Central memory CD8-positive, alpha-beta T cell (primary cell): ENCODE measurements around the gene OARD1.
"Not testable (repeated sequence)": the region's sequence is repeated elsewhere in the genome, so short reads cannot be mapped to it uniquely, and the experiment has no call there.

Experiments used
- ATAC-seq: fragments of 150-1000 bp; cut with Tn5 transposase; replicated peaks from 2 replicates; pipeline ENCODE4 v1.10.0; 2022; ENCODE audit warnings: mild to moderate bottlenecking, moderate FRiP score, moderate number of reproducible peaks; ENCODE audit not compliant: poor library complexity, severe bottlenecking; ENCODE audit errors: extremely low read depth
- DNase-seq, 2 donors: peaks; one replicate each; pipeline ENCODE4 v3.0.0; 2021; ENCODE audit warnings: low spot score in 2 of 2
- H3K27ac Mint-ChIP-seq: one replicate; pipeline ENCODE4 v1.8.0; 2022; ENCODE audit warnings: low read depth, mild to moderate bottlenecking, moderate library complexity, mixed read lengths
- H3K27me3 Mint-ChIP-seq: one replicate; pipeline ENCODE4 v1.8.0; 2022; ENCODE audit warnings: mixed read lengths
- H3K36me3 Mint-ChIP-seq: one replicate; pipeline ENCODE4 v1.8.0; 2022; ENCODE audit warnings: mild to moderate bottlenecking, moderate library complexity, mixed read lengths; ENCODE audit not compliant: insufficient read depth
- H3K4me1 Mint-ChIP-seq: one replicate; pipeline ENCODE4 v1.8.0; 2022; ENCODE audit warnings: mixed read lengths
- H3K4me3 Mint-ChIP-seq: one replicate; pipeline ENCODE4 v1.8.0; 2022; ENCODE audit warnings: mild to moderate bottlenecking, moderate library complexity, mixed read lengths
- H3K9me3 Mint-ChIP-seq: one replicate; pipeline ENCODE4 v1.8.0; 2022; ENCODE audit warnings: mixed read lengths

Gene OARD1

GRCh38 chr6:41023114-41023513, 49.0 kb downstream of the OARD1 start:
- Mint-ChIP-seq H3K36me3 (peaks cover 2% of the 10 kb centered on the region), H3K4me3 (no peak overlapping the region), H3K27ac (no peak overlapping the region), H3K4me1 (peaks cover 17% of the 10 kb centered on the region), H3K9me3 (no peaks in the 10 kb centered on the region), H3K27me3 (peaks cover 12% of the 10 kb centered on the region)
- DNase-seq (no peak), ATAC-seq (no peak)

DNA sequence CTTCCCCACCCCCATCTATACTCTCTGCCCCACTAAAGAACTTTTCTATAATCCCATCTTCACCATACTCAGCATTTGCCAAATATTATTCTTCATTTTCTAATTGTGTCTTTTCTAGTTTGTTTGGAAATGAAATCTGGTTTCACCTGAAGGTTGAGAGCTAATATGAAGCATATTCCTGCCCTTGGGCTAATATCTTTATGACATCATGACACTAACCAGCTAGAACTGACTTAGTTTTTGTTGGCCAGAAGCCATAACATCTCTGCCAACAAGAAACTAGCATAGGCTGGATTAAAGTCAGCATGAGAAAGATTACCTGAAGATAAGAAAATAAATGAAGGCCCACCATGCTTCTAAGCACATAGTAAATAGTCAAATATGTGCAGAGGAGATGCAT, 49.9 kb downstream of the OARD1 start:
- peaks cover 9% of the 10 kb centered on the region for H3K4me1 Mint-ChIP-seq
- H3K27ac Mint-ChIP-seq, result no peak overlapping the region
- DNase-seq (no peak), ATAC-seq (no peak)
- no peaks in the 10 kb centered on the region for H3K36me3 Mint-ChIP-seq
- H3K27me3 Mint-ChIP-seq, result peaks cover 19% of the 10 kb centered on the region
- H3K4me3 Mint-ChIP-seq, result no peak overlapping the region
- H3K9me3 Mint-ChIP-seq, result no peaks in the 10 kb centered on the region

DNA sequence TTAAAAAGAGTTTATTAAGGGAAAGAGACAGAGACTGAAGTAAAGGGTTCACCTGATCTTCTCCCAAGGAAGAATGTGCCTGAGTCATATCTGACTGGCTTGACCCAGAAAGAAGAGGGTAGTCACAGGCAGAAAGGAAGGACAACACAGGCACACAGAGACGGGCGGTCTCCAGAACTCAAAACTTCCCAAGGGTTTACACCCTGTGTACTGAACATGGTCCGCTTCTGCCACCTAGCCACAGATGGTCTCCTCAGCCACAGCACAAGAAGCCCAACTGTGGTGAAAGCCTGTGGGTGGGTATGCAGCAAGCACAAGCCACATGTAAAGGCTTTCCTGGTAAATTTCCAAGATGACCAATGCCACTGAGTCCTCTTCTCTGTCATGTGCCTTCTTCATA, 50.3 kb downstream of the OARD1 start:
- Mint-ChIP-seq H3K9me3 (no peaks in the 10 kb centered on the region), H3K4me3 (no peak overlapping the region), H3K36me3 (no peaks in the 10 kb centered on the region), H3K27ac (no peak overlapping the region), H3K27me3 (peaks cover 23% of the 10 kb centered on the region), H3K4me1 (peaks cover 5% of the 10 kb centered on the region)
- DNase-seq, result no peak
- no peak for ATAC-seq

GRCh38 chr6:41017663-41018062, 54.5 kb downstream of the OARD1 start:
- Mint-ChIP-seq H3K27me3 (peaks cover 26% of the 10 kb centered on the region), H3K9me3 (no peaks in the 10 kb centered on the region), H3K36me3 (peaks cover 2% of the 10 kb centered on the region), H3K27ac (no peak overlapping the region), H3K4me3 (no peak overlapping the region), H3K4me1 (no peaks in the 10 kb centered on the region)
- DNase-seq, result no peak
- no peak for ATAC-seq

GRCh38 chr6:41015860-41016259, 56.3 kb downstream of the OARD1 start:
- not testable (repeated sequence) for H3K4me3 Mint-ChIP-seq, ATAC-seq

DNA sequence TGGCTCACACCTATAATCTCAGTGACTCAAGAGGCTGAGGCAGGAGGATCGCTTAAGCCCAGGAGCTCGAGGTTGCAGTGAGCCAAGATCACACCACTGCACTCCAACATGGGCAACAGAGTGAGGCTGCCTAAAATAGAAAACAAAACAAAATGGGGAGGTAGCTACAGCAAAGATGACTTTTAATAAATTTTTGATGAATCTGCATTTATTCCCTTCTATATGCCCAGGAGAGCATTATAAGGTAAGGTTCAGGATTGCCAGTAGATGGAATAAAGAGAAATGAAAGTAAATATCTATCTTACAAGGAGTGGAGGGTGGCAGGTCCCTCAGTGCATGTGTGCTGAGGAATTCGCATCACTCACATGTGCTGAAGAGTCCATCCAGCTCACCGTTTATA, 57.4 kb downstream of the OARD1 start:
- Mint-ChIP-seq H3K27ac (no peak overlapping the region), H3K36me3 (peaks cover 2% of the 10 kb centered on the region)

More at GRCh38 chr6:41015860-41016259, 56.3 kb downstream of the OARD1 start:
- H3K27me3 Mint-ChIP-seq, result peaks cover 33% of the 10 kb centered on the region
- not testable (repeated sequence) for H3K36me3 Mint-ChIP-seq, DNase-seq, H3K27ac Mint-ChIP-seq, H3K9me3 Mint-ChIP-seq, H3K4me1 Mint-ChIP-seq

More for the DNA sequence above, 57.4 kb downstream of the OARD1 start:
- Mint-ChIP-seq H3K4me3 (no peak overlapping the region), H3K27me3 (peaks cover 38% of the 10 kb centered on the region), H3K4me1 (no peaks in the 10 kb centered on the region), H3K9me3 (no peaks in the 10 kb centered on the region)
- no peak for DNase-seq
- no peak for ATAC-seq
